SK-N-SH treated with all-trans-retinoic acid at 6 μM for 48 hours (cell line): ENCODE data around the gene ANP32A.

Experiments
- ATAC-seq: fragments of 200-7000 bp; cut with Tn5 transposase; 3 replicates; pipeline ENCODE4 v1.9.1; 2020; ENCODE audit warnings: mild to moderate bottlenecking, moderate library complexity
- ARNTL ChIP-seq: fragments of 450-650 bp; formaldehyde crosslinking; IDR thresholded peaks from 2 replicates; pipeline ENCODE4 v1.5.0; 2020; ENCODE audit warnings: low read depth, mild to moderate bottlenecking, moderate library complexity, borderline replicate concordance
- BACH2 ChIP-seq: fragments of 250-450 bp; sonication (Bioruptor Pico); IDR thresholded peaks from 2 replicates; pipeline ENCODE4 v1.9.0; 2021; ENCODE audit warnings: mild to moderate bottlenecking, borderline replicate concordance
- CREB5 ChIP-seq: fragments of 250-450 bp; sonication (Bioruptor Pico); IDR thresholded peaks from 2 replicates; pipeline ENCODE4 v1.5.1; 2020; ENCODE audit warnings: low read depth, mild to moderate bottlenecking, moderate library complexity
- CSDC2 ChIP-seq: fragments of 250-450 bp; sonication (Bioruptor Pico); IDR thresholded peaks from 2 replicates; pipeline ENCODE4 v1.5.0; 2020; ENCODE audit warnings: mild to moderate bottlenecking, moderate library complexity
- CSRNP3 ChIP-seq: fragments of 250-450 bp; sonication (Bioruptor Pico); IDR thresholded peaks from 2 replicates; pipeline ENCODE4 v1.5.1; 2021; ENCODE audit warnings: mild to moderate bottlenecking, moderate library complexity
- ESRRG ChIP-seq: fragments of 250-450 bp; sonication (Bioruptor Pico); IDR thresholded peaks from 2 replicates; pipeline ENCODE4 v1.6.1; 2021; ENCODE audit warnings: mild to moderate bottlenecking
- GLIS3 ChIP-seq: fragments of 250-450 bp; sonication (Bioruptor Pico); IDR thresholded peaks from 2 replicates; pipeline ENCODE4 v1.5.0; 2020; ENCODE audit warnings: mild to moderate bottlenecking, moderate library complexity
- ISL1 ChIP-seq: fragments of 250-450 bp; sonication (Bioruptor Pico); IDR thresholded peaks from 2 replicates; pipeline ENCODE4 v2.1.2; 2022; ENCODE audit warnings: mild to moderate bottlenecking, moderate library complexity
- OSR1 ChIP-seq: fragments of 250-450 bp; sonication (Bioruptor Pico); IDR thresholded peaks from 2 replicates; pipeline ENCODE4 v1.8.0; 2022; ENCODE audit warnings: moderate library complexity, mild to moderate bottlenecking, inconsistent platforms
- POU6F1 ChIP-seq: fragments of 250-450 bp; sonication (Bioruptor Pico); IDR thresholded peaks from 2 replicates; pipeline ENCODE4 v1.8.0; 2021; ENCODE audit warnings: low read depth, mild to moderate bottlenecking, moderate library complexity, borderline replicate concordance
- PPARA ChIP-seq: fragments of 250-450 bp; sonication (Bioruptor Pico); IDR thresholded peaks from 2 replicates; pipeline ENCODE4 v1.5.0; 2020; ENCODE audit warnings: mild to moderate bottlenecking, borderline replicate concordance
- RARB ChIP-seq: fragments of 250-450 bp; sonication (Bioruptor Pico); IDR thresholded peaks from 2 replicates; pipeline ENCODE4 v1.8.0; 2021; ENCODE audit warnings: mild to moderate bottlenecking, moderate library complexity
- SNAI2 ChIP-seq: fragments of 250-450 bp; sonication (Bioruptor Pico); IDR thresholded peaks from 2 replicates; pipeline ENCODE4 v1.5.0; 2020; ENCODE audit warnings: mild to moderate bottlenecking, moderate library complexity
- TCF4 ChIP-seq: fragments of 250-450 bp; sonication (Bioruptor Pico); IDR thresholded peaks from 2 replicates; pipeline ENCODE4 v1.8.0; 2021; ENCODE audit warnings: mild to moderate bottlenecking, moderate library complexity, borderline replicate concordance
- TOX ChIP-seq: fragments of 250-450 bp; sonication (Bioruptor Pico); IDR thresholded peaks from 2 replicates; pipeline ENCODE4 v1.8.0; 2021; ENCODE audit warnings: mild to moderate bottlenecking, moderate library complexity, borderline replicate concordance
- ZC3H10 ChIP-seq: fragments of 250-450 bp; sonication (Bioruptor Pico); IDR thresholded peaks from 2 replicates; pipeline ENCODE4 v1.5.1; 2021; ENCODE audit warnings: mild to moderate bottlenecking, moderate library complexity
- ZFP3 ChIP-seq: fragments of 250-450 bp; sonication (Bioruptor Pico); IDR thresholded peaks from 2 replicates; pipeline ENCODE4 v1.5.0; 2020; ENCODE audit warnings: mild to moderate bottlenecking, moderate library complexity
- ZFP30 ChIP-seq: fragments of 450-650 bp; formaldehyde crosslinking; IDR thresholded peaks from 2 replicates; pipeline ENCODE4 v1.5.0; 2022; ENCODE audit warnings: mild to moderate bottlenecking, moderate library complexity
- ZNF70 ChIP-seq: fragments of 450-650 bp; formaldehyde crosslinking; IDR thresholded peaks from 2 replicates; pipeline ENCODE4 v1.5.0; 2020; ENCODE audit warnings: mild to moderate bottlenecking, moderate library complexity
- ZNF8 ChIP-seq: fragments of 450-650 bp; formaldehyde crosslinking; IDR thresholded peaks from 2 replicates; pipeline ENCODE4 v1.5.0; 2020; ENCODE audit warnings: mild to moderate bottlenecking, moderate library complexity

The ANP32A gene

GRCh38 chr15:68821841-68822381, 1.2 kb upstream of the ANP32A start:
- TF ChIP-seq CREB5: no peak
- TF ChIP-seq RARB (CRISPR knock-in tag): no peak
- TF ChIP-seq TCF4: no peak
- TF ChIP-seq CSRNP3: no peak
- TF ChIP-seq ZFP30: no peak
- no peak for TF ChIP-seq POU6F1 (CRISPR knock-in tag)
- no peak for TF ChIP-seq BACH2 (CRISPR knock-in tag)
- TF ChIP-seq ESRRG (CRISPR knock-in tag): no peak
- no peak for TF ChIP-seq TOX (CRISPR knock-in tag)
- TF ChIP-seq OSR1 (CRISPR knock-in tag): no peak
- TF ChIP-seq PPARA (CRISPR knock-in tag): no peak
- TF ChIP-seq CSDC2 (CRISPR knock-in tag): no peak
- no peak for TF ChIP-seq ZFP3 (CRISPR knock-in tag)
- ATAC-seq: no peak

GRCh38 chr15:68821190-68821840, 620 bp upstream of the ANP32A start:
- TF ChIP-seq SNAI2: no peak
- no peak for TF ChIP-seq OSR1 (CRISPR knock-in tag)
- TF ChIP-seq PPARA (CRISPR knock-in tag): no peak
- no peak for TF ChIP-seq ZNF8 (CRISPR knock-in tag)
- no peak for TF ChIP-seq RARB (CRISPR knock-in tag)
- no peak for TF ChIP-seq CREB5
- TF ChIP-seq ZFP30: no peak
- no peak for TF ChIP-seq CSRNP3
- no peak for TF ChIP-seq POU6F1 (CRISPR knock-in tag)
- TF ChIP-seq ISL1 (CRISPR knock-in tag): no peak
- no peak for TF ChIP-seq ESRRG (CRISPR knock-in tag)
- TF ChIP-seq TOX (CRISPR knock-in tag): no peak
- no peak for TF ChIP-seq GLIS3 (CRISPR knock-in tag)
- TF ChIP-seq ZC3H10: no peak
- TF ChIP-seq ARNTL (CRISPR knock-in tag): no peak
- TF ChIP-seq ZNF70 (CRISPR knock-in tag): no peak
- no peak for TF ChIP-seq TCF4
- no peak for ATAC-seq
